NB4 (cell line): ENCODE results near the gene IBA57.

Experiments used
- POLR2A ChIP-seq: IDR thresholded peaks from 2 replicates; pipeline ENCODE4 v1.6.1; 2011; ENCODE audit warnings: mild to moderate bottlenecking; ENCODE audit not compliant: insufficient read length; ENCODE audit errors: extremely low read depth
- TF ChIP-seq, protein P1 (sequence below): IDR thresholded peaks from one replicate; pipeline ENCODE4 v1.5.1; 2012; ENCODE audit warnings: low read depth, low read length

DNA sequence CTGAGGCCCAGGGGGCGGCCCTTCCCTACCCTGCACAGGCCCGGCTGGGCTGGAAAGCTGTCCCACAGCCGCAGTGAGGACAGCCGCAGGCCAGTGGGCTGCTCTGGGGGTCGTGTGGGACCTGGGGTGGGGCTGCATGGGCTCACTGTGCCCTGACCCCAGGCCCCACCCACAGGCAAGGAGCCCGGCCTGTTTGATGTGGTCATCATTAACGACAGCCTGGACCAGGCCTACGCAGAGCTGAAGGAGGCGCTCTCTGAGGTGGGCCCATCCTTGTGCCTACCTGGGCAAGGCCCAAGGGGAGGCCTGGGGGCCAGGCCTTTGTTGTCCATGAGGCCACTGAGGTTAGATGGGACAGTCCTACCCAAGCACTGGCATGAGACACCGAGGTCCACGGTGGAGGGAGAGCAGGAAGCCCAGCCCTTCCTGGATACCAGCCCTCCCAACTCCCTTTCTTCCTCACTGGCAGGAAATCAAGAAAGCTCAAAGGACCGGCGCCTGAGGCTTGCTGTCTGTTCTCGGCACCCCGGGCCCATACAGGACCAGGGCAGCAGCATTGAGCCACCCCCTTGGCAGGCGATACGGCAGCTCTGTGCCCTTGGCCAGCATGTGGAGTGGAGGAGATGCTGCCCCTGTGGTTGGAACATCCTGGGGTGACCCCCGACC lies 17.3 kb upstream of the IBA57 start:
- TF ChIP-seq, protein P1, sequence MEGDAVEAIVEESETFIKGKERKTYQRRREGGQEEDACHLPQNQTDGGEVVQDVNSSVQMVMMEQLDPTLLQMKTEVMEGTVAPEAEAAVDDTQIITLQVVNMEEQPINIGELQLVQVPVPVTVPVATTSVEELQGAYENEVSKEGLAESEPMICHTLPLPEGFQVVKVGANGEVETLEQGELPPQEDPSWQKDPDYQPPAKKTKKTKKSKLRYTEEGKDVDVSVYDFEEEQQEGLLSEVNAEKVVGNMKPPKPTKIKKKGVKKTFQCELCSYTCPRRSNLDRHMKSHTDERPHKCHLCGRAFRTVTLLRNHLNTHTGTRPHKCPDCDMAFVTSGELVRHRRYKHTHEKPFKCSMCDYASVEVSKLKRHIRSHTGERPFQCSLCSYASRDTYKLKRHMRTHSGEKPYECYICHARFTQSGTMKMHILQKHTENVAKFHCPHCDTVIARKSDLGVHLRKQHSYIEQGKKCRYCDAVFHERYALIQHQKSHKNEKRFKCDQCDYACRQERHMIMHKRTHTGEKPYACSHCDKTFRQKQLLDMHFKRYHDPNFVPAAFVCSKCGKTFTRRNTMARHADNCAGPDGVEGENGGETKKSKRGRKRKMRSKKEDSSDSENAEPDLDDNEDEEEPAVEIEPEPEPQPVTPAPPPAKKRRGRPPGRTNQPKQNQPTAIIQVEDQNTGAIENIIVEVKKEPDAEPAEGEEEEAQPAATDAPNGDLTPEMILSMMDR = no peak
- no peak for TF ChIP-seq POLR2A
